GM23338 (cell line): ENCODE measurements around the gene NET1. TPM values are rescaled to one million over a fixed set of nuclear protein-coding genes. Genes with fewer than 3 reads are reported as not detected.
A peak's percentile ranks its signal among the peaks of the same experiment; 100 is the strongest.

Experiments
- ATAC-seq: fragments of 200-7000 bp; cut with Tn5 transposase; 3 replicates; pipeline ENCODE4 v1.9.1; 2020
- DNase-seq: peaks from one replicate; pipeline ENCODE4 v3.0.0-alpha.2; 2015; ENCODE audit warnings: low spot score
- H2AFZ ChIP-seq: fragments of 200-600 bp; sonication (generic); 2 replicates; pipeline ENCODE4 v1.8.0; 2016; ENCODE audit warnings: antibody characterized with exemption, mild to moderate bottlenecking, moderate library complexity
- H3F3A ChIP-seq: fragments of 200-600 bp; sonication (generic); replicated peaks from 2 replicates; pipeline ENCODE4 v1.8.0; 2017; ENCODE audit warnings: antibody characterized with exemption, mixed run types, low read depth
- H3K27ac ChIP-seq: fragments of 200-600 bp; sonication (generic); 2 replicates; pipeline ENCODE4 v1.6.1; 2016; ENCODE audit warnings: low read depth
- H3K27me3 ChIP-seq: fragments of 200-600 bp; sonication (generic); 2 replicates; pipeline ENCODE4 v1.8.0; 2016; ENCODE audit warnings: mild to moderate bottlenecking, mixed run types, moderate library complexity; ENCODE audit not compliant: insufficient read depth
- H3K36me3 ChIP-seq: fragments of 200-600 bp; sonication (generic); 2 replicates; pipeline ENCODE4 v1.8.0; 2016; ENCODE audit warnings: mild to moderate bottlenecking; ENCODE audit not compliant: insufficient read depth
- H3K4me1 ChIP-seq: fragments of 200-600 bp; sonication (generic); 2 replicates; pipeline ENCODE4 v1.8.0; 2016; ENCODE audit warnings: mild to moderate bottlenecking, moderate library complexity; ENCODE audit not compliant: insufficient read depth
- H3K4me2 ChIP-seq: fragments of 200-600 bp; sonication (generic); 2 replicates; pipeline ENCODE4 v1.7.1; 2017; ENCODE audit warnings: mixed run types
- H3K4me3 ChIP-seq: fragments of 200-600 bp; sonication (generic); 2 replicates; pipeline ENCODE4 v1.6.1; 2016; ENCODE audit warnings: mixed run types
- H3K79me2 ChIP-seq: fragments of 200-600 bp; sonication (generic); replicated peaks from 2 replicates; pipeline ENCODE4 v1.8.0; 2017; ENCODE audit warnings: mild to moderate bottlenecking; ENCODE audit not compliant: insufficient read depth
- H3K9me2 ChIP-seq: fragments of 200-600 bp; sonication (generic); 2 replicates; pipeline ENCODE4 v1.8.0; 2017; ENCODE audit not compliant: insufficient read depth
- H4K20me1 ChIP-seq: fragments of 200-600 bp; sonication (generic); replicated peaks from 2 replicates; pipeline ENCODE4 v1.8.0; 2017; ENCODE audit warnings: mild to moderate bottlenecking; ENCODE audit not compliant: insufficient read depth
- H3K27ac Mint-ChIP-seq: 2 replicates; pipeline ENCODE4 v1.8.0; 2020; ENCODE audit warnings: inconsistent platforms, mild to moderate bottlenecking, moderate library complexity, mixed read lengths
- H3K27me3 Mint-ChIP-seq: 3 replicates; pipeline ENCODE4 v1.8.0; 2022; ENCODE audit warnings: low read depth, mild to moderate bottlenecking, moderate library complexity, mixed read lengths, inconsistent platforms; ENCODE audit not compliant: insufficient read depth, poor library complexity
- H3K36me3 Mint-ChIP-seq: 3 replicates; pipeline ENCODE4 v1.8.0; 2021; ENCODE audit warnings: low read depth, mild to moderate bottlenecking, inconsistent platforms, moderate library complexity, mixed read lengths
- H3K4me1 Mint-ChIP-seq: 3 replicates; pipeline ENCODE4 v1.8.0; 2020; ENCODE audit warnings: mild to moderate bottlenecking, inconsistent platforms, mixed read lengths
- H3K4me3 Mint-ChIP-seq: 3 replicates; pipeline ENCODE4 v1.8.0; 2021; ENCODE audit warnings: moderate library complexity, mild to moderate bottlenecking, inconsistent platforms, mixed read lengths
- H3K9me3 Mint-ChIP-seq: 3 replicates; pipeline ENCODE4 v1.8.0; 2020; ENCODE audit warnings: moderate library complexity, mild to moderate bottlenecking, inconsistent platforms, mixed read lengths
- CREB1 ChIP-seq: fragments of 250-450 bp; sonication (Bioruptor Pico); IDR thresholded peaks from 2 replicates; pipeline ENCODE4 v1.5.0; 2020; ENCODE audit warnings: low read depth, mild to moderate bottlenecking, moderate library complexity
- JUNB ChIP-seq: IDR thresholded peaks from one replicate; pipeline ENCODE4 v1.6.1; 2016; ENCODE audit warnings: antibody characterized with exemption; ENCODE audit not compliant: unreplicated experiment
- ZNF331 ChIP-seq: fragments of 250-450 bp; sonication (Bioruptor Pico); IDR thresholded peaks from 2 replicates; pipeline ENCODE4 v1.5.0; 2020; ENCODE audit warnings: low read depth, mild to moderate bottlenecking, moderate library complexity
- polyA plus RNA-seq: library from polyadenylated mRNA; unstranded; fragments of >200 nt; fragmentation: Nextera tagmentation; extraction: Ambion mirVana; gene quantifications from 2 replicates; pipeline ENCODE4 v1.2.1, GENCODE V29; 2016
- total RNA-seq: library from RNA; depleted of rRNA; stranded (reverse); fragments of >200 nt; shearing (Covaris generic); gene quantifications from 2 replicates; pipeline ENCODE4 v1.2.3, GENCODE V29; 2014
- TF ChIP-seq, protein P1 (sequence below): IDR thresholded peaks from one replicate; pipeline ENCODE4 v1.6.1; 2018; ENCODE audit warnings: antibody characterized with exemption; ENCODE audit not compliant: unreplicated experiment
- TF ChIP-seq, protein P2 (sequence below), 2 experiments: fragments of 200-600 bp in 1 of 2; sonication (generic) in 1 of 2; conservative IDR thresholded peaks; 2 replicates each; pipeline versions ENCODE4 v1.5.1 to v1.6.1; 2016 to 2017; ENCODE audit warnings: antibody characterized with exemption in 2 of 2, low read depth in 2 of 2, mild to moderate bottlenecking in 2 of 2, moderate library complexity in 1 of 2
- TF ChIP-seq, protein P3 (sequence below): IDR thresholded peaks from 2 replicates; pipeline ENCODE4 v1.6.1; 2016; ENCODE audit warnings: antibody characterized with exemption

NET1 gene
- total and polyA plus RNA-seq, 2 experiments from 2014 or later, result 47.9 to 93.9 TPM

DNA sequence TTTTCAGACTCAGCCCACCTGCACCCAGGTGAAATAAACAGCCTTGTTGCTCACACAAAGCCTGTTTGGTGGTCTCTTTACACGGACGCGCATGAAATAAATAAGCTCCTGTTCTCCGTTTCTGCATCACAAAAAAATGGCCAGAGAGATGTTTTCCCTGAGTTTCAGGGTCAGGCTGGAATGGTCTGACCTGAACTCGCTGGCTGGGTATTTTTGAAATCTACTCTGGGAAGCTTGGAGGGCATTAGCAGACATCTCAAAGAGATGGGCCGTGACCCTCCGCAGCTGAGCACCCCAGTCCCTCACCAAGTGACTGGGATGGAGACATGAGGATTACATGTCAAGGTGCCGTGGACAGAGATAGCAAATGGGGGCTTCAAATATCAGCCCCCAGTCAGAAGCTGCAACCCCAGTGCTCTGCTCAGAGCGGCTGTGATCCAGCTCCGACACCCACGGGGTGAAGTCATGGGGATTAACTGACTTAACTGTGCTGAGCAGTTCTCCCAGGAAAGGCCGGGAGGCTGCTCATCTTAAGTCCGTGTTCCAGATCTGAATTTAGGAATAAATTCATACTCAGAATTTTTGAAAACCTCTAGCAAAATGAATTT lies 64.7 kb downstream of the NET1 start:
- TF ChIP-seq, protein P1, sequence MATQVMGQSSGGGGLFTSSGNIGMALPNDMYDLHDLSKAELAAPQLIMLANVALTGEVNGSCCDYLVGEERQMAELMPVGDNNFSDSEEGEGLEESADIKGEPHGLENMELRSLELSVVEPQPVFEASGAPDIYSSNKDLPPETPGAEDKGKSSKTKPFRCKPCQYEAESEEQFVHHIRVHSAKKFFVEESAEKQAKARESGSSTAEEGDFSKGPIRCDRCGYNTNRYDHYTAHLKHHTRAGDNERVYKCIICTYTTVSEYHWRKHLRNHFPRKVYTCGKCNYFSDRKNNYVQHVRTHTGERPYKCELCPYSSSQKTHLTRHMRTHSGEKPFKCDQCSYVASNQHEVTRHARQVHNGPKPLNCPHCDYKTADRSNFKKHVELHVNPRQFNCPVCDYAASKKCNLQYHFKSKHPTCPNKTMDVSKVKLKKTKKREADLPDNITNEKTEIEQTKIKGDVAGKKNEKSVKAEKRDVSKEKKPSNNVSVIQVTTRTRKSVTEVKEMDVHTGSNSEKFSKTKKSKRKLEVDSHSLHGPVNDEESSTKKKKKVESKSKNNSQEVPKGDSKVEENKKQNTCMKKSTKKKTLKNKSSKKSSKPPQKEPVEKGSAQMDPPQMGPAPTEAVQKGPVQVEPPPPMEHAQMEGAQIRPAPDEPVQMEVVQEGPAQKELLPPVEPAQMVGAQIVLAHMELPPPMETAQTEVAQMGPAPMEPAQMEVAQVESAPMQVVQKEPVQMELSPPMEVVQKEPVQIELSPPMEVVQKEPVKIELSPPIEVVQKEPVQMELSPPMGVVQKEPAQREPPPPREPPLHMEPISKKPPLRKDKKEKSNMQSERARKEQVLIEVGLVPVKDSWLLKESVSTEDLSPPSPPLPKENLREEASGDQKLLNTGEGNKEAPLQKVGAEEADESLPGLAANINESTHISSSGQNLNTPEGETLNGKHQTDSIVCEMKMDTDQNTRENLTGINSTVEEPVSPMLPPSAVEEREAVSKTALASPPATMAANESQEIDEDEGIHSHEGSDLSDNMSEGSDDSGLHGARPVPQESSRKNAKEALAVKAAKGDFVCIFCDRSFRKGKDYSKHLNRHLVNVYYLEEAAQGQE, result no peak
- TF ChIP-seq, protein P2, sequence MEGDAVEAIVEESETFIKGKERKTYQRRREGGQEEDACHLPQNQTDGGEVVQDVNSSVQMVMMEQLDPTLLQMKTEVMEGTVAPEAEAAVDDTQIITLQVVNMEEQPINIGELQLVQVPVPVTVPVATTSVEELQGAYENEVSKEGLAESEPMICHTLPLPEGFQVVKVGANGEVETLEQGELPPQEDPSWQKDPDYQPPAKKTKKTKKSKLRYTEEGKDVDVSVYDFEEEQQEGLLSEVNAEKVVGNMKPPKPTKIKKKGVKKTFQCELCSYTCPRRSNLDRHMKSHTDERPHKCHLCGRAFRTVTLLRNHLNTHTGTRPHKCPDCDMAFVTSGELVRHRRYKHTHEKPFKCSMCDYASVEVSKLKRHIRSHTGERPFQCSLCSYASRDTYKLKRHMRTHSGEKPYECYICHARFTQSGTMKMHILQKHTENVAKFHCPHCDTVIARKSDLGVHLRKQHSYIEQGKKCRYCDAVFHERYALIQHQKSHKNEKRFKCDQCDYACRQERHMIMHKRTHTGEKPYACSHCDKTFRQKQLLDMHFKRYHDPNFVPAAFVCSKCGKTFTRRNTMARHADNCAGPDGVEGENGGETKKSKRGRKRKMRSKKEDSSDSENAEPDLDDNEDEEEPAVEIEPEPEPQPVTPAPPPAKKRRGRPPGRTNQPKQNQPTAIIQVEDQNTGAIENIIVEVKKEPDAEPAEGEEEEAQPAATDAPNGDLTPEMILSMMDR (conservative IDR thresholded peaks at IDR 0.05; ENCODE audit: low read depth in 2 of 2), result no peak
- TF ChIP-seq ZNF331, result no peak
- TF ChIP-seq, protein P3, sequence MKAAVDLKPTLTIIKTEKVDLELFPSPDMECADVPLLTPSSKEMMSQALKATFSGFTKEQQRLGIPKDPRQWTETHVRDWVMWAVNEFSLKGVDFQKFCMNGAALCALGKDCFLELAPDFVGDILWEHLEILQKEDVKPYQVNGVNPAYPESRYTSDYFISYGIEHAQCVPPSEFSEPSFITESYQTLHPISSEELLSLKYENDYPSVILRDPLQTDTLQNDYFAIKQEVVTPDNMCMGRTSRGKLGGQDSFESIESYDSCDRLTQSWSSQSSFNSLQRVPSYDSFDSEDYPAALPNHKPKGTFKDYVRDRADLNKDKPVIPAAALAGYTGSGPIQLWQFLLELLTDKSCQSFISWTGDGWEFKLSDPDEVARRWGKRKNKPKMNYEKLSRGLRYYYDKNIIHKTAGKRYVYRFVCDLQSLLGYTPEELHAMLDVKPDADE, result no peak
- no peak for TF ChIP-seq CREB1 (CRISPR knock-in tag)
- TF ChIP-seq JUNB, result no peak
- H3K27ac ChIP-seq, result peak overlapping the region; percentile 98
- ATAC-seq (peak; percentile 79), DNase-seq (peak; percentile 56)
- H3K4me2 ChIP-seq, result peak overlapping the region; percentile 69
- H3K4me3 Mint-ChIP-seq, result peak overlapping the region; percentile 10; the same call in 2 of the 3 replicates
- no peak overlapping the region for H3K27ac Mint-ChIP-seq
- no peaks in the 10 kb centered on the region for H3K36me3 ChIP-seq
- H3K27me3 Mint-ChIP-seq, result peaks cover 16% of the 10 kb centered on the region
- no peaks in the 10 kb centered on the region for H3K79me2 ChIP-seq
- H3K9me2 ChIP-seq, result no peaks in the 10 kb centered on the region
- peaks cover 14% of the 10 kb centered on the region for H3K9me3 Mint-ChIP-seq
- peaks cover 13% of the 10 kb centered on the region for H3K36me3 Mint-ChIP-seq
- peak overlapping the region; percentile 29; the same call in 1 of the 2 replicates for H3K4me3 ChIP-seq
- H4K20me1 ChIP-seq, result no peaks in the 10 kb centered on the region
- H2AFZ ChIP-seq, result peak overlapping the region; percentile 3; the same call in 1 of the 2 replicates
- peaks cover 13% of the 10 kb centered on the region for H3K4me1 ChIP-seq
- H3K4me1 Mint-ChIP-seq, result peaks cover 9% of the 10 kb centered on the region
- peaks cover 8% of the 10 kb centered on the region; the same call in 1 of the 2 replicates for H3F3A ChIP-seq
- no peaks in the 10 kb centered on the region for H3K27me3 ChIP-seq
